Mesenchymal stem cell (in vitro differentiated cells and primary cell): ENCODE measurements around the gene AMZ1.

Experiments
- DNase-seq: peaks from one replicate; pipeline ENCODE4 v3.0.0-alpha.2; 2013
- H2AFZ ChIP-seq: one replicate; pipeline ENCODE4 v1.6.1; 2013; ENCODE audit warnings: low read depth, mild to moderate bottlenecking, control low read depth, inconsistent platforms, low read length, moderate library complexity
- H2AK5ac ChIP-seq: 2 replicates; pipeline ENCODE4 v1.6.1; 2013; ENCODE audit warnings: low read length, moderate library complexity, mild to moderate bottlenecking, inconsistent platforms; ENCODE audit not compliant: severe bottlenecking
- H2BK120ac ChIP-seq: one replicate; pipeline ENCODE4 v1.6.1; 2013; ENCODE audit warnings: low read depth, mild to moderate bottlenecking, inconsistent platforms, low read length, moderate library complexity
- H2BK12ac ChIP-seq, 2 experiments: one replicate each; pipeline ENCODE4 v1.6.1; 2013; ENCODE audit warnings: inconsistent platforms in 2 of 2, low read length in 2 of 2, mild to moderate bottlenecking in 2 of 2, moderate library complexity in 2 of 2, control low read depth in 1 of 2
- H2BK15ac ChIP-seq: one replicate; pipeline ENCODE4 v1.6.1; 2013; ENCODE audit warnings: mild to moderate bottlenecking, low read depth, inconsistent platforms; ENCODE audit not compliant: poor library complexity, severe bottlenecking
- H2BK5ac ChIP-seq: 2 replicates; pipeline ENCODE4 v1.6.1; 2013; ENCODE audit warnings: low read depth, mild to moderate bottlenecking, low read length, control low read depth, inconsistent platforms; ENCODE audit not compliant: poor library complexity, severe bottlenecking
- H3K14ac ChIP-seq, 2 experiments: one replicate each; pipeline ENCODE4 v1.6.1; 2013; ENCODE audit warnings: inconsistent platforms in 2 of 2, low read length in 2 of 2, control low read depth in 1 of 2, mild to moderate bottlenecking in 1 of 2, moderate library complexity in 1 of 2
- H3K18ac ChIP-seq, 2 experiments: one replicate each; pipeline ENCODE4 v1.6.1; 2013; ENCODE audit warnings: inconsistent platforms in 2 of 2, low read length in 2 of 2, control low read depth in 1 of 2, low read depth in 1 of 2, mild to moderate bottlenecking in 1 of 2
- H3K23ac ChIP-seq, 2 experiments: one replicate each; pipeline ENCODE4 v1.6.1; 2013; ENCODE audit warnings: inconsistent platforms in 2 of 2, low read length in 2 of 2, mild to moderate bottlenecking in 2 of 2, moderate library complexity in 2 of 2, control low read depth in 1 of 2
- H3K27ac ChIP-seq: 2 replicates; pipeline ENCODE4 v1.5.1; 2013; ENCODE audit warnings: mild to moderate bottlenecking, moderate library complexity, low read length, control low read depth, inconsistent platforms; ENCODE audit not compliant: poor library complexity, severe bottlenecking
- H3K27me3 ChIP-seq, 2 experiments: 2 replicates each; pipeline versions ENCODE4 v1.6.1 to v1.7.0; 2013; ENCODE audit warnings: low read length in 2 of 2, mild to moderate bottlenecking in 2 of 2, moderate library complexity in 2 of 2, control low read depth in 1 of 2, inconsistent platforms in 1 of 2; ENCODE audit not compliant: control insufficient read depth in 1 of 2, insufficient read depth in 1 of 2
- H3K36me3 ChIP-seq, 2 experiments: 2 replicates each; pipeline versions ENCODE4 v1.6.1 to v1.7.0; 2013; ENCODE audit warnings: low read length in 2 of 2, control low read depth in 1 of 2, inconsistent platforms in 1 of 2, low read depth in 1 of 2, mild to moderate bottlenecking in 1 of 2; ENCODE audit not compliant: insufficient read depth in 2 of 2, control insufficient read depth in 1 of 2
- H3K4ac ChIP-seq, 2 experiments: one replicate each; pipeline ENCODE4 v1.6.1; 2013; ENCODE audit warnings: inconsistent platforms in 2 of 2, low read length in 2 of 2, mild to moderate bottlenecking in 2 of 2, moderate library complexity in 2 of 2, control low read depth in 1 of 2, low read depth in 1 of 2
- H3K4me1 ChIP-seq: 2 replicates; pipeline ENCODE4 v1.6.1; 2013; ENCODE audit warnings: low read depth, low read length, control low read depth; ENCODE audit not compliant: control insufficient read depth, insufficient read depth
- H3K4me2 ChIP-seq: 2 replicates; pipeline ENCODE4 v1.6.1; 2013; ENCODE audit warnings: low read length, mild to moderate bottlenecking, inconsistent platforms; ENCODE audit not compliant: poor library complexity, severe bottlenecking
- H3K4me3 ChIP-seq, 2 experiments: 2 replicates each; pipeline versions ENCODE4 v1.5.1 to v1.7.0; 2013; ENCODE audit warnings: low read length in 2 of 2, mild to moderate bottlenecking in 2 of 2, control low read depth in 1 of 2, low read depth in 1 of 2; ENCODE audit not compliant: insufficient read depth in 1 of 2
- H3K79me1 ChIP-seq: replicated peaks from 2 replicates; pipeline ENCODE4 v1.6.1; 2013; ENCODE audit warnings: mild to moderate bottlenecking, control low read depth, low read length, inconsistent platforms; ENCODE audit not compliant: poor library complexity, severe bottlenecking
- H3K9ac ChIP-seq: 2 replicates; pipeline ENCODE4 v1.7.0; 2013; ENCODE audit warnings: mild to moderate bottlenecking, low read length, moderate library complexity
- H3K9me3 ChIP-seq: 2 replicates; pipeline ENCODE4 v1.7.0; 2013; ENCODE audit warnings: mild to moderate bottlenecking, low read length; ENCODE audit not compliant: control insufficient read depth
- H4K8ac ChIP-seq: one replicate; pipeline ENCODE4 v1.6.1; 2013; ENCODE audit warnings: inconsistent platforms, mild to moderate bottlenecking, low read length, moderate library complexity
- H4K91ac ChIP-seq: one replicate; pipeline ENCODE4 v1.6.1; 2013; ENCODE audit warnings: mild to moderate bottlenecking, low read length, inconsistent platforms
- WGBS: methylation state at CpG from one replicate; pipeline ENCODE4 v1.1.7; 2013; ENCODE audit warnings: mixed read lengths; 5-methylcytosine and 5-hydroxymethylcytosine counted together

AMZ1 gene

DNA sequence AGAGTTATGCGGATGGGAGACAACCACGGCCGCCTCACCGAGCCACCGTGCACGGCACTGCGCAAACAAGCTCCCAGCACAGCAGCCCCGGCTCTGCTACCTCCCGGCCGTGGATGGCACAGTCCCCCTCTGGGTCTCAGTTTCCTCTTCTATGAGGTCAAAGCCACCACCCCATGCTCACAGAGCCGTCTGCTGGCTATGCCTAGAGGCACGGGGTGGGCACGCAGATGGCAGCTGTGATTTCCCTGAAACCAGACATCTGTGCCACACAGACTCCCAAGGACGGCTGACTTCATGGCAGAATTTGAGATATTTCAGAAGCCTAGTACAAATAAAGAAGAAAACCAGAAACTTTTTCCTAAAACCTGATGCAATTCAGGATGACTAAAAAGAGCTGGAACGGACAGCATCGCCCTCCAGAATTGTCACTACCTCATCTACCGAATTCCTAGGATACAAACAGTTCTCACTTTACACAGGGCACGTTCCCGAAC is 73.2 kb downstream of the AMZ1 start:
- Histone ChIP-seq H4K8ac (peak overlapping the region; percentile 29), H3K4me1 (peaks cover 30% of the 10 kb centered on the region), H2AK5ac (no peak overlapping the region), H3K27me3 (no peaks in the 10 kb centered on the region), H3K9me3 (no peaks in the 10 kb centered on the region), H4K91ac (peak overlapping the region; percentile 5), H2BK12ac (peak overlapping the region; percentile 60 to 75), H3K23ac (peak overlapping the region in 1 of 2 experiments; percentile 36), H2BK120ac (no peak overlapping the region), H3K9ac (peak overlapping the region; percentile 19), H2AFZ (no peak overlapping the region), H3K14ac (peak overlapping the region in 1 of 2 experiments; percentile 92), H3K4me2 (no peak overlapping the region), H3K79me1 (peaks cover 37% of the 10 kb centered on the region), H2BK15ac (no peak overlapping the region), H3K4me3 (no peak overlapping the region), H3K4ac (peak overlapping the region; percentile 3 to 57), H3K36me3 (peaks cover 0 to 34% of the 10 kb centered on the region in 2 experiments), H3K27ac (no peak overlapping the region), H3K18ac (peak overlapping the region; percentile 50 to 89), H2BK5ac (no peak overlapping the region)
- no peak for DNase-seq
- 95% methylated on average over 19 of the region's 19 CpGs for WGBS

DNA sequence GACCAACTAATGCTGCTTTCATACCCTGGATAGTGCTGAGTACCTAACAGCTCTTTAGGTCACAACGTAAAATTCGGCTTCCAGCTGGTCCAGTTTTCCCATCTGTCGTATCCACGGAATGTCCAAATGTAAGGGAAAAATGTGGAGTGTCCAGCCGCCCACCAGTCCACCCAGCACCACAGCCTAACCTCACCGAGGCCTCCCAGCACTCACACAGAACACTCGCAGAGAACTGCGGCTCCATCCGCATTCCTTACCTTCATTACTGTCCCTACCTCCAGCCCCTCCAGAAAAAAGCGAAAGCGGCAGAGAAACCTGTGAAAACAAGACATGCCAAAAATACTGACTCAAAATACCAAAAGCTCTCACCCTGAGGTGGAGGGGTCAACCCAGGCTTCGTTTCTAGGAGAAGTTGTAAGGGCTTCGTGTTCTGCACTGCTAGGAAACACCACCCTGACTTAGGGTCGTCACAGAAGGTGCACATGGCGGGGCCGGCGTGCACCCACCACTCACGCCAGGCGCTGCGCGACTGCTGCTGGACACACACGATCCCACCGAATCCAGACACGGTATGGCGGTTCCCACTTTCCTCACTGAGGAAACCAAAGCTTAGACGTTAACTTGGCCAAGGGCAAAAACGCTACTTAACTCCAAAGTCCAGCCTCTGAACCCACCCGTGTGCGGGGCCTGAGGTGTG is 73.9 kb downstream of the AMZ1 start:
- Histone ChIP-seq H3K9me3 (no peaks in the 10 kb centered on the region), H2AFZ (no peak overlapping the region), H3K36me3 (peaks cover 0 to 34% of the 10 kb centered on the region in 2 experiments), H4K91ac (no peak overlapping the region), H3K4ac (no peak overlapping the region), H4K8ac (no peak overlapping the region), H3K4me2 (no peak overlapping the region), H3K14ac (no peak overlapping the region), H3K27ac (no peak overlapping the region), H3K27me3 (no peaks in the 10 kb centered on the region), H3K79me1 (peaks cover 36% of the 10 kb centered on the region), H2BK5ac (no peak overlapping the region), H2BK120ac (no peak overlapping the region), H3K4me1 (peaks cover 26% of the 10 kb centered on the region), H2BK12ac (no peak overlapping the region), H2BK15ac (peak overlapping the region; percentile 13), H3K9ac (peak overlapping the region; percentile 84), H3K4me3 (no peak overlapping the region), H3K18ac (no peak overlapping the region), H2AK5ac (no peak overlapping the region), H3K23ac (no peak overlapping the region)
- 97% methylated on average over 29 of the region's 29 CpGs for WGBS
- no peak for DNase-seq

DNA sequence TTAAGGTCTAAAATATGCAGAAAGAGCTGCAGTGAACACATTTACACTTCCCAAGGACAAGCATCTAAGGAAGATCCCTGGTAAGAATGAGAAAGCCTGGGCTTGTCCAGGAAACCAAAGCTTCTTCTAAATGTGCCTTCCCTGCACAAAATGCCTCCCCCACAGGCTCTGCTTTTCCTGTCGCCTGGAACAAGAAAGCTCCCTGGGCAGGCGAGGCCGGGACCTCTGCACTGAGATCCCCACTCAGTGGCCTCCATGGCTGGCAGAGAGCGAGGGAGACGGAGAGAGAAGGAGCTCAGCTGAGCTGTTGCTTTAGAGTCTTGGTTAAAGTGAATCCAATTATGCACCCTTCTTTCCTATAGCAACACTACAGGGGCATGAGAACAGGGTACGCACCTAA is 75.6 kb downstream of the AMZ1 start:
- H3K4me3 ChIP-seq = peak overlapping the region in 1 of 2 experiments; percentile 56
- peak overlapping the region; percentile 14 for H4K91ac ChIP-seq
- peak overlapping the region; percentile 84 for H3K9ac ChIP-seq
- H3K27me3 ChIP-seq = no peaks in the 10 kb centered on the region
- H3K36me3 ChIP-seq = peaks cover 0 to 37% of the 10 kb centered on the region in 2 experiments
- H2AK5ac ChIP-seq = no peak overlapping the region
- no peak overlapping the region for H2BK5ac ChIP-seq
- no peak overlapping the region for H3K23ac ChIP-seq
- no peak overlapping the region for H2BK120ac ChIP-seq
- no peak overlapping the region for H3K27ac ChIP-seq
- H3K14ac ChIP-seq = no peak overlapping the region
- no peaks in the 10 kb centered on the region for H3K9me3 ChIP-seq
- WGBS = 88% methylated on average over 5 of the region's 6 CpGs
- no peak for DNase-seq
- no peak overlapping the region for H3K4ac ChIP-seq
- H4K8ac ChIP-seq = no peak overlapping the region
- H3K18ac ChIP-seq = no peak overlapping the region
- H3K4me2 ChIP-seq = no peak overlapping the region
- H3K4me1 ChIP-seq = peaks cover 18% of the 10 kb centered on the region
- H2AFZ ChIP-seq = no peak overlapping the region
- H3K79me1 ChIP-seq = peaks cover 40% of the 10 kb centered on the region
- no peak overlapping the region for H2BK15ac ChIP-seq
- no peak overlapping the region for H2BK12ac ChIP-seq

DNA sequence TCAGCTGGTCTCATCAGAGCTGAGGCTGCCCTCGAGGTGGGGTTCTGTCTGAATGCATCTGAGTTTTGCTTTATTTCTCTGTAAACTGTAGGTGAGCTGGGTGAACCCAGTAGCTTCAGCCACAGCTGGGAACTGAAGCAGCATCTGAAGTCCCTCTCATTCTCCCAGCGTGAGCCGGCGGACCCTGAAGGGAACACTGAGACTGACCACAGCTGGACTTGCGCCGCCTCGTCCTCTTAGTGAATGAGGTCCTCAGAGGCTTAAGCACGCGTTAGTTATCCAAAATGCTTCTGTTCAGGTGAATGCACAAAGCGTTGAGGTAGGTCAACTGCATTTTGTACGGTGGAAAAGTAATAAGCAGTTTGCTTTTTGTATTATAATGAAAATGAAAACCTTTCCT is 76.6 kb downstream of the AMZ1 start:
- 97% methylated on average over 9 of the region's 11 CpGs for WGBS
- H3K79me1 ChIP-seq = peaks cover 42% of the 10 kb centered on the region
- no peak overlapping the region for H2BK15ac ChIP-seq
- H3K9me3 ChIP-seq = no peaks in the 10 kb centered on the region
- H3K4ac ChIP-seq = peak overlapping the region in 1 of 2 experiments; percentile 57
- H3K9ac ChIP-seq = no peak overlapping the region
- H3K27ac ChIP-seq = no peak overlapping the region
- no peak overlapping the region for H3K23ac ChIP-seq
- peaks cover 0 to 37% of the 10 kb centered on the region in 2 experiments for H3K36me3 ChIP-seq
- H2AK5ac ChIP-seq = no peak overlapping the region
- no peak overlapping the region for H2BK5ac ChIP-seq
- no peak overlapping the region for H3K4me3 ChIP-seq
- no peak overlapping the region for H3K4me2 ChIP-seq
- no peak overlapping the region for H2BK120ac ChIP-seq
- H3K4me1 ChIP-seq = peaks cover 16% of the 10 kb centered on the region
- no peak overlapping the region for H3K14ac ChIP-seq
- no peak for DNase-seq
- H2AFZ ChIP-seq = no peak overlapping the region
- no peaks in the 10 kb centered on the region for H3K27me3 ChIP-seq
- no peak overlapping the region for H3K18ac ChIP-seq
- H4K8ac ChIP-seq = no peak overlapping the region
- no peak overlapping the region for H2BK12ac ChIP-seq
- H4K91ac ChIP-seq = no peak overlapping the region
